MG63 (cell line): ENCODE measurements around the gene AP5Z1. TPM values are rescaled to one million over a fixed set of nuclear protein-coding genes. Genes with fewer than 3 reads are reported as not detected.
"Not testable (repeated sequence)": the region's sequence is repeated elsewhere in the genome, so short reads cannot be mapped to it uniquely, and the experiment has no call there.

Experiments used
- DNase-seq: peaks from one replicate; pipeline ENCODE4 v3.0.0-alpha.2; 2020
- H3K27me3 ChIP-seq: fragments of 250-450 bp; sonication (Bioruptor Pico); 2 replicates; pipeline ENCODE4 v1.5.1; 2020; ENCODE audit warnings: mild to moderate bottlenecking, moderate library complexity
- H3K36me3 ChIP-seq: fragments of 250-450 bp; sonication (Bioruptor Pico); 2 replicates; pipeline ENCODE4 v1.5.1; 2020; ENCODE audit warnings: mild to moderate bottlenecking, moderate library complexity
- H3K4me3 ChIP-seq: fragments of 250-450 bp; sonication (Bioruptor Pico); 2 replicates; pipeline ENCODE4 v1.5.1; 2020; ENCODE audit warnings: mild to moderate bottlenecking, moderate library complexity
- H3K9me3 ChIP-seq: fragments of 250-450 bp; sonication (Bioruptor Pico); 2 replicates; pipeline ENCODE4 v1.5.1; 2020; ENCODE audit warnings: mild to moderate bottlenecking, moderate library complexity
- total RNA-seq: library from RNA; depleted of rRNA; stranded (reverse); fragments of >200 nt; shearing (Covaris generic); gene quantifications from 2 replicates; pipeline ENCODE4 v1.2.3, GENCODE V29; 2014; ENCODE audit warnings: low replicate concordance

Gene AP5Z1
- total RNA-seq, 1 experiment from 2014 or later: 23.0 TPM

- DNase-seq: no peak
- Histone ChIP-seq H3K36me3 (peaks cover 5% of the 10 kb centered on the region; the same call in 1 of the 2 replicates), H3K9me3 (no peaks in the 10 kb centered on the region), H3K4me3 (no peak overlapping the region), H3K27me3 (no peaks in the 10 kb centered on the region)
These were observed 15.1 kb downstream of the AP5Z1 start for GRCh38 chr7:4790516-4790991.

GRCh38 chr7:4791101-4791737, 15.8 kb downstream of the AP5Z1 start:
- Histone ChIP-seq H3K9me3 (no peaks in the 10 kb centered on the region), H3K27me3 (no peaks in the 10 kb centered on the region), H3K36me3 (peaks cover 5% of the 10 kb centered on the region; the same call in 1 of the 2 replicates), H3K4me3 (no peak overlapping the region)
- DNase-seq: no peak

GRCh38 chr7:4791738-4792536, 16.5 kb downstream of the AP5Z1 start:
- H3K27me3 ChIP-seq: no peaks in the 10 kb centered on the region
- H3K4me3 ChIP-seq: no peak overlapping the region
- H3K9me3 ChIP-seq: no peaks in the 10 kb centered on the region
- H3K36me3 ChIP-seq: peaks cover 5% of the 10 kb centered on the region; the same call in 1 of the 2 replicates
- DNase-seq: no peak

- Histone ChIP-seq H3K36me3 (peaks cover 3% of the 10 kb centered on the region; the same call in 1 of the 2 replicates), H3K9me3 (no peaks in the 10 kb centered on the region), H3K27me3 (no peaks in the 10 kb centered on the region), H3K4me3 (no peak overlapping the region)
- DNase-seq: no peak
These were observed 17.2 kb downstream of the AP5Z1 start for GRCh38 chr7:4792537-4793126.

- DNase-seq, H3K27me3 ChIP-seq, H3K36me3 ChIP-seq, H3K9me3 ChIP-seq, H3K4me3 ChIP-seq: not testable (repeated sequence)
These were observed 18.1 kb downstream of the AP5Z1 start for GRCh38 chr7:4793385-4793993.

- DNase-seq, H3K36me3 ChIP-seq, H3K4me3 ChIP-seq, H3K27me3 ChIP-seq, H3K9me3 ChIP-seq: not testable (repeated sequence)
These were observed 18.7 kb downstream of the AP5Z1 start for GRCh38 chr7:4794171-4794570.

GRCh38 chr7:4794591-4795350, 19.3 kb downstream of the AP5Z1 start:
- Histone ChIP-seq H3K36me3 (peaks cover 3% of the 10 kb centered on the region; the same call in 1 of the 2 replicates), H3K4me3 (no peak overlapping the region), H3K9me3 (no peaks in the 10 kb centered on the region), H3K27me3 (no peaks in the 10 kb centered on the region)
- DNase-seq: no peak

GRCh38 chr7:4796453-4796852, 21.0 kb downstream of the AP5Z1 start:
- Histone ChIP-seq H3K9me3 (no peaks in the 10 kb centered on the region), H3K27me3 (no peaks in the 10 kb centered on the region), H3K4me3 (no peak overlapping the region), H3K36me3 (peaks cover 3% of the 10 kb centered on the region; the same call in 1 of the 2 replicates)
- no peak for DNase-seq

GRCh38 chr7:4797858-4798705, 22.7 kb downstream of the AP5Z1 start:
- Histone ChIP-seq H3K36me3 (no peaks in the 10 kb centered on the region), H3K4me3 (no peak overlapping the region), H3K27me3 (no peaks in the 10 kb centered on the region), H3K9me3 (no peaks in the 10 kb centered on the region)
- DNase-seq: no peak

GRCh38 chr7:4798706-4799235, 23.3 kb downstream of the AP5Z1 start:
- H3K36me3 ChIP-seq: no peaks in the 10 kb centered on the region
- no peak overlapping the region for H3K4me3 ChIP-seq
- H3K9me3 ChIP-seq: no peaks in the 10 kb centered on the region
- no peaks in the 10 kb centered on the region for H3K27me3 ChIP-seq
- DNase-seq: no peak

GRCh38 chr7:4799508-4800268, 24.3 kb downstream of the AP5Z1 start:
- Histone ChIP-seq H3K9me3 (no peaks in the 10 kb centered on the region), H3K4me3 (no peak overlapping the region), H3K27me3 (no peaks in the 10 kb centered on the region), H3K36me3 (no peaks in the 10 kb centered on the region)
- DNase-seq: no peak

GRCh38 chr7:4800487-4800886, 25.1 kb downstream of the AP5Z1 start:
- DNase-seq: no peak
- no peak overlapping the region for H3K4me3 ChIP-seq

GRCh38 chr7:4800926-4801838, 25.8 kb downstream of the AP5Z1 start:
- H3K27me3 ChIP-seq: no peaks in the 10 kb centered on the region
- H3K9me3 ChIP-seq: no peaks in the 10 kb centered on the region
- no peak overlapping the region for H3K4me3 ChIP-seq
- DNase-seq: no peak
- H3K36me3 ChIP-seq: no peaks in the 10 kb centered on the region

More at GRCh38 chr7:4800487-4800886, 25.1 kb downstream of the AP5Z1 start:
- Histone ChIP-seq H3K27me3 (no peaks in the 10 kb centered on the region), H3K9me3 (no peaks in the 10 kb centered on the region), H3K36me3 (no peaks in the 10 kb centered on the region)

- Histone ChIP-seq H3K9me3 (no peaks in the 10 kb centered on the region), H3K4me3 (no peak overlapping the region), H3K27me3 (no peaks in the 10 kb centered on the region), H3K36me3 (no peaks in the 10 kb centered on the region)
- DNase-seq: no peak
These were observed 26.4 kb downstream of the AP5Z1 start for GRCh38 chr7:4801839-4802231.
